AG09319 (cell line): ENCODE measurements around the gene ASB3.

ENCODE experiments used
- DNase-seq: peaks from one replicate; pipeline ENCODE4 v3.0.0-alpha.2; 2010; ENCODE audit warnings: low read depth; ENCODE audit errors: extremely low read depth
- CTCF ChIP-seq: IDR thresholded peaks from 2 replicates; pipeline ENCODE4 v1.5.1; 2011; ENCODE audit warnings: low read depth, mild to moderate bottlenecking, inconsistent platforms, low read length, moderate library complexity

ASB3 gene

DNA sequence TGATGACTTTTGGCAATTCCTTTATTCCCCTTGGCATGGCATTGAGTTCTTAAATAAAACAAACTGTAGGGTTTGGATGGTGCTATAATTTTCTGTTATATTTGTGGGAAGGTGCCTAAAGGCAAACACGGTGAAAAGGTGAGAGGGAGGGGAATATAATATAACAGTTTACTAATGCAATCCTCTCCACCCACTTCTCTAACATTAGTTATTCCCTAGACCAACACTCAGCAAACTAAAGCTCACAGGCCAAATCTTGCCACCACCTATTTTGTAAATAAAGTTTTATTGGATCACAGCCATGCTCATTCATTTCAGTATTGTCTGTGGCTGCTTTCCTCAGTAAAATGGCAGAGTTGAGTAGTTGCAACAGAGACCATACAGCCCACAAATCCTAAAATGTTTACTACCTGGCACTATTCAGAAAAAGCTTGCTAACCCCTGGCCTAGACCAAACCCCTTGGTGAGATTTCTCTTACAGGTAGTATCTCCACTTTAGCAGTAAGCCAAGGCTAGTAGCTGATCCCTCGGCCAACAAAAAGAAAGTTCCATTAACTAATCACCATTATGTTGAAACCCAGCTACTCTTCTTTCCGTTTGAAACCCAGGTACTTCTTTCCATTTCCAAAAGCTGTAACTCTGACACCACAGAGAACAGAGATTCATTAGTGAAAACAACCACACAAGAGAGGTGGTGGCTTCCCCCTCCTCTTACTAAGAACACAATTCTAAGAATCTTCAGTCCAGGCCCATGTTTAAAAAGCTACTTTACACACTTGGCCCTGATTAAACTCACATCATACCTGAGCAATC, 155.2 kb downstream of the ASB3 start:
- DNase-seq, result no peak
- TF ChIP-seq CTCF, result no peak

DNA sequence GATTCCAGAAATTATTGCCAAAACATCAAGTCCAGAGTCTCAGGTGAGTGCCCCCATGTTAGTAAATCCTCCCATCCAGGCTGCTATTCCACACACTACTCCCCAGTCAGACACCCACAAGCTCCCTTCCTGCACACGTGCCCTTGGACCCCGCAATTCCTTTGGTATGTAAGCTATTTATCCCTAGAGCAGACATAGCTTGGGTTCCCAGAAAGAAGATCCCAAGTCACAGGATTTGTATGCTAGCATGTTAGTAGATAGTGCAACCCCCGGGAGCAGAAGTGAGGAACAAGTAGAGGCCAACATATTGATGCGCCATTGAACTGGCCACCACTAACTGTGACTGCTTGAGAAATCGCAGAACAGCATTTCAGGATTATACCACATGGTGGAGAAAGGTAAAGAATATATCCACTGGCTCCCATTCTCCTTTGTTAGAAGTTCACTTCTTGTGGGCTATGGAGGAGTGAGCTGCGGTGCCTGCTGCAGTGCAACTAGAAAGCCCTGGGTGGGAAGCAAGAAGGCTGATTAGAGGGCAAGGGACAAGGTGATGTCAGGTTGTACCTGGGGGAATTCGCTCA, 156.6 kb downstream of the ASB3 start:
- DNase-seq, result no peak
- no peak for TF ChIP-seq CTCF

DNA sequence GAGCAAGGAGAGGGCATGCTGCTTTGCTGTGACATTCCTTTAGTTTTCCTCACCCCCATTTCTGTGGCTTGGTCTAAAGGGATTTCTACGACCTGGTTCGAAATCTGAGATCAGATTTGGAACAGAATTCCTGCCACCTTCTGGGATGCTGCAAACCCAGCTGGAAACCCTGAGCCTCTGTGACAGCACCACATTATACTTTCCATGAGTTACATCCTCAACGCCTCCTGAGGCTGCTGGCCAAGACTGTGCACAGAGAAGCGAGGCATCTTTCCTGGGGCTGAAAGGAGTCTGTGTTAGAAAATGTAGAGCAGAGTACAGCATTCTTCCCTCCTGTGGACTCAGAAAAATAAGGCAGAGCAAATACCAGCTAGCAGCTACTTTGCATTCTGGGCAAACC, 157.3 kb downstream of the ASB3 start:
- no peak for DNase-seq
- no peak for TF ChIP-seq CTCF

DNA sequence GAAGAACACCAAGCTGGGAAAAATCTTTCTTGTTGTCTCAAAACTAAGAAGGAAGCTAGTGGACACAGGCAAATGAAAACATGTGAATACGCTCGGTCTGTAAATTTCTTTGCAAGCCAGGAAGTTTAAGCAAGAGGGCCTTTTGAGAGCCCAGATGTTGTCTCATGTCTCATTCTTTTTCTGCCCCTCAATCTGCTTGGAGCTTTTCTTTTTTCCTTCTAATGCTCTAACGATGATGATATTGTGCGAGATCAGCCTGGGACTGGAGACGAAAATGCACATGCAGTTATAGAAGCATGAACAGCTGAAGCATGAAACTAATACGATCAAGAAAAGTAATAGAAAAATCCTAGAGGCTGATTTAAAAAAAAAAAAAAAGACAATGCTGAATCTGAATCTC, 157.8 kb downstream of the ASB3 start:
- TF ChIP-seq CTCF, result no peak
- DNase-seq, result no peak

DNA sequence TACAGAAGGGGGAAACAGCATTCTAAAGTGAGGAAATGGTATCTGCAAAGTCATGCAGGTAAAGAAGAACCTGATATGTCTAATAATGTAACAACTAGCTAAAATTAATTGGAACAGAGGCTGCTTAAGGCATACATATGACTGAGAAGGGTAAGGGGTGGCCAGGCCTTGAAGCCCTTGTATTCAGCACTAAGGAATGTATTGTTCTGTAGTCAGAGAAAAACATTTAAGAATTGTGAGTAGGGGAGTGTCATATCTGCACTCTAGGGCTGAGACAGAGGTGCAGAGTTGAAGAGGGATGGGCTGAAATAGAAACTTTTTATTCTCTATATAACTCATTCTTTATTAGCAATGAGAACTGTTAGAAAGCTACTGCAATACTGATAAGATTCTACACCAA, 164.6 kb downstream of the ASB3 start:
- no peak for TF ChIP-seq CTCF
- no peak for DNase-seq

DNA sequence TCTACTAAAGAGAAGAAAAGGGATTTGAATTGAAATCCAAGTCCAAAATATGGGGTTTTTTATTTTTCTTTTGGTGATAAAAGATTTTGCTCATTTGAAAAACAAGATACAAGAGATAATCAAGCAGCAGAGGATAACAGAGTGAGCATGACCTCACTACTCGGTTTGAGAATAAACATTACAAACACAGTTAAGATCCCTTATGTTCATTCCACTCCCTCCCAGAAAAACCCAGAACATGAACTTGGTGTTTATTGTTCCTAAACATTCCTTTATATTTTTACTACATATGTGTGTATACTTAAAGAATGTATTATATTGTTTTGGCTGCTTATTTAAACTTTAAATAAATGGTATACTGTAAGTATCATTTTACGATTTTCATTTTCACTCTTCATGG, 165.8 kb downstream of the ASB3 start:
- TF ChIP-seq CTCF, result no peak
- no peak for DNase-seq
